Measurements from ENCODE around the gene UBE3B.

UBE3B gene

GRCh38 chr12:109552971-109553370 is 75.5 kb downstream of the UBE3B start:
- DNase-seq (ENCODE audit: low read depth in 2 of 2): no peak

- no peak for DNase-seq (ENCODE audit: low read depth in 2 of 2)
Observed at GRCh38 chr12:109553483-109553882, 76.0 kb downstream of the UBE3B start.

- no peak for DNase-seq (ENCODE audit: low read depth in 2 of 2)
Observed at GRCh38 chr12:109553906-109554500, 76.6 kb downstream of the UBE3B start.

GRCh38 chr12:109554761-109555160 is 77.3 kb downstream of the UBE3B start:
- no peak for DNase-seq (ENCODE audit: low read depth in 2 of 2)

- DNase-seq (ENCODE audit: low read depth in 2 of 2): no peak
Observed at GRCh38 chr12:109555431-109556315, 78.2 kb downstream of the UBE3B start.

GRCh38 chr12:109557200-109557599 is 79.8 kb downstream of the UBE3B start:
- no peak for DNase-seq (ENCODE audit: low read depth in 2 of 2)

- no peak for DNase-seq (ENCODE audit: low read depth in 2 of 2)
Observed at GRCh38 chr12:109557805-109558204, 80.4 kb downstream of the UBE3B start.

GRCh38 chr12:109558374-109559199 is 81.2 kb downstream of the UBE3B start:
- DNase-seq (ENCODE audit: low read depth in 2 of 2): no peak

- DNase-seq (ENCODE audit: low read depth in 2 of 2): no peak
Observed at GRCh38 chr12:109559200-109559505, 81.7 kb downstream of the UBE3B start.

- no peak for DNase-seq (ENCODE audit: low read depth in 2 of 2)
Observed at GRCh38 chr12:109559601-109560000, 82.2 kb downstream of the UBE3B start.

GRCh38 chr12:109560867-109561710 is 83.7 kb downstream of the UBE3B start:
- no peak for DNase-seq (ENCODE audit: low read depth in 2 of 2)

GRCh38 chr12:109561711-109562030 is 84.2 kb downstream of the UBE3B start:
- no peak for DNase-seq (ENCODE audit: low read depth in 2 of 2)

- DNase-seq (ENCODE audit: low read depth in 2 of 2): no peak
Observed at GRCh38 chr12:109562871-109563270, 85.4 kb downstream of the UBE3B start.

- DNase-seq (ENCODE audit: low read depth in 2 of 2): no peak
Observed at GRCh38 chr12:109563291-109564284, 86.2 kb downstream of the UBE3B start.

- no peak for DNase-seq (ENCODE audit: low read depth in 2 of 2)
Observed at GRCh38 chr12:109566424-109566823, 89.0 kb downstream of the UBE3B start.

GRCh38 chr12:109567296-109567695 is 89.9 kb downstream of the UBE3B start:
- no peak for DNase-seq (ENCODE audit: low read depth in 2 of 2)

GRCh38 chr12:109567967-109568366 is 90.5 kb downstream of the UBE3B start:
- DNase-seq (ENCODE audit: low read depth in 2 of 2): no peak

GRCh38 chr12:109568486-109568885 is 91.1 kb downstream of the UBE3B start:
- DNase-seq (ENCODE audit: low read depth in 2 of 2): no peak

- no peak for DNase-seq (ENCODE audit: low read depth in 2 of 2)
Observed at GRCh38 chr12:109571773-109572505, 94.5 kb downstream of the UBE3B start.

GRCh38 chr12:109572506-109572845 is 95.0 kb downstream of the UBE3B start:
- no peak for DNase-seq (ENCODE audit: low read depth in 2 of 2)

Measured in stimulated activated CD8-positive, alpha-beta memory T cell treated with anti-CD3 and anti-CD28 coated beads, Interleukin-7, amount 100 ng/mL, for 1 hour (primary cell).